GM23248 (cell line): ENCODE measurements around the gene PI4KA.

Experiments used
- EZH2 ChIP-seq: fragments of 200-600 bp; sonication (generic); IDR thresholded peaks from 2 replicates; pipeline ENCODE4 v1.6.1; 2018; ENCODE audit warnings: antibody characterized with exemption, mild to moderate bottlenecking; ENCODE audit not compliant: insufficient read depth, poor library complexity, severe bottlenecking
- EZH2phosphoT487 ChIP-seq: fragments of 200-600 bp; sonication (generic); IDR thresholded peaks from 2 replicates; pipeline ENCODE4 v1.6.1; 2018; ENCODE audit warnings: antibody characterized with exemption, moderate library complexity, mild to moderate bottlenecking, low read depth; ENCODE audit not compliant: insufficient read depth

GRCh38 chr22:20787223-20787622, 71.4 kb downstream of the PI4KA start:
- TF ChIP-seq EZH2phosphoT487: no peak
- TF ChIP-seq EZH2: no peak
